Activated CD8-positive, alpha-beta memory T cell treated with anti-CD3 and anti-CD28 coated beads, Interleukin-2, amount 50 U/mL, for 1 hour (primary cell): Measurements from ENCODE around the gene RFNG.

Experiments
- DNase-seq: peaks from one replicate; pipeline ENCODE4 v3.0.0-alpha.2; 2020; ENCODE audit errors: extremely low read depth

Gene RFNG

GRCh38 chr17:82025401-82026107 is 26.1 kb downstream of the RFNG start:
- no peak for DNase-seq

- no peak for DNase-seq
These were observed 26.8 kb downstream of the RFNG start for GRCh38 chr17:82024859-82025258.

GRCh38 chr17:82023447-82024241 is 28.0 kb downstream of the RFNG start:
- DNase-seq, result no peak

GRCh38 chr17:82022981-82023446 is 28.6 kb downstream of the RFNG start, which contains the start of gene LRRC45:
LRRC45 (plus strand) TSS chr17:82023305; CDS start chr17:82023644, 339 bp downstream.
- peak; percentile 99 for DNase-seq

- no peak for DNase-seq
These were observed 29.2 kb downstream of the RFNG start, which contains the start of gene CENPX for GRCh38 chr17:82022310-82022980. CENPX (minus strand) TSS chr17:82022878; CDS start chr17:82022861, 17 bp downstream.

- no peak for DNase-seq
These were observed 29.7 kb downstream of the RFNG start for GRCh38 chr17:82021900-82022309.

GRCh38 chr17:82021107-82021899 is 30.3 kb downstream of the RFNG start:
- no peak for DNase-seq

GRCh38 chr17:82020572-82021106 is 31.0 kb downstream of the RFNG start:
- no peak for DNase-seq

GRCh38 chr17:82019690-82020571 is 31.7 kb downstream of the RFNG start:
- no peak for DNase-seq

GRCh38 chr17:82018989-82019689 is 32.5 kb downstream of the RFNG start:
- no peak for DNase-seq

- no peak for DNase-seq
These were observed 33.2 kb downstream of the RFNG start for GRCh38 chr17:82018152-82018988.

GRCh38 chr17:82017612-82018151 is 33.9 kb downstream of the RFNG start:
- no peak for DNase-seq

- DNase-seq, result no peak
These were observed 34.6 kb downstream of the RFNG start for GRCh38 chr17:82016875-82017459.

- no peak for DNase-seq
These were observed 35.3 kb downstream of the RFNG start for GRCh38 chr17:82016061-82016874.

GRCh38 chr17:82015311-82015971 is 36.2 kb downstream of the RFNG start:
- no peak for DNase-seq

GRCh38 chr17:82014971-82015310 is 36.7 kb downstream of the RFNG start:
- DNase-seq, result no peak

GRCh38 chr17:82014432-82014831 is 37.2 kb downstream of the RFNG start:
- no peak for DNase-seq
